Type B pancreatic cell (in vitro differentiated cells): ENCODE data around the gene CLUH. TPM values are rescaled to one million over a fixed set of nuclear protein-coding genes. Genes with fewer than 3 reads are reported as not detected.

Experiments
- DNase-seq: peaks from one replicate; pipeline ENCODE4 v3.0.0; 2021; ENCODE audit warnings: mixed read lengths; ENCODE audit not compliant: unreplicated experiment; ENCODE audit errors: extremely low spot score
- H3K27ac Mint-ChIP-seq: 2 replicates; pipeline ENCODE4 v1.8.0; 2021; ENCODE audit warnings: mild to moderate bottlenecking, mixed read lengths
- H3K27me3 Mint-ChIP-seq: 2 replicates; pipeline ENCODE4 v1.8.0; 2021; ENCODE audit warnings: mixed read lengths
- H3K36me3 Mint-ChIP-seq: 2 replicates; pipeline ENCODE4 v1.8.0; 2021; ENCODE audit warnings: mixed read lengths
- H3K4me1 Mint-ChIP-seq: one replicate; pipeline ENCODE4 v1.8.0; 2021; ENCODE audit warnings: mixed read lengths; ENCODE audit not compliant: unreplicated experiment
- H3K4me3 Mint-ChIP-seq: 2 replicates; pipeline ENCODE4 v1.8.0; 2021; ENCODE audit warnings: mild to moderate bottlenecking, mixed read lengths
- H3K9me3 Mint-ChIP-seq: 2 replicates; pipeline ENCODE4 v1.8.0; 2021; ENCODE audit warnings: mixed read lengths
- total RNA-seq: library from RNA; stranded (reverse); gene quantifications from 2 replicates; pipeline ENCODE4 v1.2.1, GENCODE V29; 2021; ENCODE audit warnings: low replicate concordance
- TF ChIP-seq, protein P1 (sequence below): fragments of 200-600 bp; sonication (generic); conservative IDR thresholded peaks from 2 replicates; pipeline ENCODE4 v1.5.0; 2021; ENCODE audit warnings: antibody characterized with exemption, mild to moderate bottlenecking

The CLUH gene
- total RNA-seq, 1 donor from 2014 or later: 77.0 TPM

DNA sequence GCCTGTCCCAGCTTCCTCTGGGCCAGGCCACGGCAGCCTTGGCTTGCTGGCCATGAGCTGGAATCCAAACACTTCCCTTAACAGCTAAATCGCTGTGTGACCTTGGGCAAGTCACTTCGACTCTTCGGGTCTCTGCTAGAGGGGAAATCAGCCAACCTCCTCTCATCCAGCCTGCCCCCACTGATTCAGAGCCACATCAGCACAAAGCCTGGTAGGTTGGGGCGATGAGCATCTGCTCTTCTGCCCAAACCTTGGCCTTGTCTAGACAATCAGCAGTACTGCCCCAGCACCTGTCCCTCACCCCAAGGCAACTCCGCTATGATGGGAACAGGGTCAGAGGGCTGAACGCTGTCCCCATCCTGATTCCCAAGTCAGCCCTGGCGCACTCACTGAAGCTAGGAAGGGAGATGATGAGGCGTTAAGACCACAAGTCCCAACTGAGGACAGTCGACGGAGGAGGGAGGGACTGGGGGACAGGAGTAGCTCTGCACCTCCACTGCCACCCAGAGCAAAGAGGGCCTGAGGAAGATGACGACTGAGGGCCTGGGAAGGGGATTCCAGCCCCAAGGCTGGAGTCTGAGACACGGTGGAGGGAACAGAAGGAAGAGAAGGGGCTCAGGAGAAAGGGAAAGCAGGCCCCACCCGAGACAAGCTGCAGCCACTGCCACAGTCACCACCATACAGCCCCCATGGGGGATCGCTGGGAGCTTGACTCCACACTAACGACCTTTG, 1.3 kb downstream of the CLUH start:
- TF ChIP-seq, protein P1, sequence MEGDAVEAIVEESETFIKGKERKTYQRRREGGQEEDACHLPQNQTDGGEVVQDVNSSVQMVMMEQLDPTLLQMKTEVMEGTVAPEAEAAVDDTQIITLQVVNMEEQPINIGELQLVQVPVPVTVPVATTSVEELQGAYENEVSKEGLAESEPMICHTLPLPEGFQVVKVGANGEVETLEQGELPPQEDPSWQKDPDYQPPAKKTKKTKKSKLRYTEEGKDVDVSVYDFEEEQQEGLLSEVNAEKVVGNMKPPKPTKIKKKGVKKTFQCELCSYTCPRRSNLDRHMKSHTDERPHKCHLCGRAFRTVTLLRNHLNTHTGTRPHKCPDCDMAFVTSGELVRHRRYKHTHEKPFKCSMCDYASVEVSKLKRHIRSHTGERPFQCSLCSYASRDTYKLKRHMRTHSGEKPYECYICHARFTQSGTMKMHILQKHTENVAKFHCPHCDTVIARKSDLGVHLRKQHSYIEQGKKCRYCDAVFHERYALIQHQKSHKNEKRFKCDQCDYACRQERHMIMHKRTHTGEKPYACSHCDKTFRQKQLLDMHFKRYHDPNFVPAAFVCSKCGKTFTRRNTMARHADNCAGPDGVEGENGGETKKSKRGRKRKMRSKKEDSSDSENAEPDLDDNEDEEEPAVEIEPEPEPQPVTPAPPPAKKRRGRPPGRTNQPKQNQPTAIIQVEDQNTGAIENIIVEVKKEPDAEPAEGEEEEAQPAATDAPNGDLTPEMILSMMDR: no peak
- Mint-ChIP-seq H3K27ac (peak overlapping the region; percentile 90), H3K9me3 (no peaks in the 10 kb centered on the region), H3K36me3 (peaks cover 4% of the 10 kb centered on the region), H3K4me3 (peak overlapping the region; percentile 91), H3K27me3 (no peaks in the 10 kb centered on the region), H3K4me1 (peaks cover 27% of the 10 kb centered on the region)
- no peak for DNase-seq

DNA sequence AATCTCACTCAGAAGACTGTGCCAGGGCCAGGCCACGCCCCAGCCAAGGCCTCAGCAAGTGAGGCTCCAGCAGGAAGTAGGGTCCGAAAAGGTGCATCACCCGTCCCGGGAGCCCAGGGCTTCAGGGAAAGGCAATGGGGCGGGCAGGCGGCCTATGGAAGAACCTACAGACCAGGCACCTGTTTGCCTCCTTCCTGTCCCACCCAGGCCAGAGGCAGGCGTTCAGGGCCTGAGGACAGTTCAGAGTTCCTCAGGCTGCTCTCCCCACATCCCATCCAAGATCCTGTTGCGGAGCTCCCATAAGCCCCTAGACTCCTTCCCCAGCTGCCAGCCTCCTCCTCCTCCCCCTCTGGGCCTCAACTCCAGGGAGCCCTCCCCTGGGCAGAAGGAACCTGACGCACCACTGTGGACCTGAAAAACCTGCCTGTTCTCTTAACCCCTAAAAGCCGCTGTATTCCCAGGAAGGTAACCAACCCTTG, 2.3 kb downstream of the CLUH start:
- TF ChIP-seq, protein P1: no peak
- Mint-ChIP-seq H3K27me3 (no peaks in the 10 kb centered on the region), H3K9me3 (no peaks in the 10 kb centered on the region), H3K36me3 (peaks cover 4% of the 10 kb centered on the region), H3K4me1 (peaks cover 28% of the 10 kb centered on the region), H3K27ac (peak overlapping the region; percentile 90), H3K4me3 (peak overlapping the region; percentile 91)
- DNase-seq: no peak

DNA sequence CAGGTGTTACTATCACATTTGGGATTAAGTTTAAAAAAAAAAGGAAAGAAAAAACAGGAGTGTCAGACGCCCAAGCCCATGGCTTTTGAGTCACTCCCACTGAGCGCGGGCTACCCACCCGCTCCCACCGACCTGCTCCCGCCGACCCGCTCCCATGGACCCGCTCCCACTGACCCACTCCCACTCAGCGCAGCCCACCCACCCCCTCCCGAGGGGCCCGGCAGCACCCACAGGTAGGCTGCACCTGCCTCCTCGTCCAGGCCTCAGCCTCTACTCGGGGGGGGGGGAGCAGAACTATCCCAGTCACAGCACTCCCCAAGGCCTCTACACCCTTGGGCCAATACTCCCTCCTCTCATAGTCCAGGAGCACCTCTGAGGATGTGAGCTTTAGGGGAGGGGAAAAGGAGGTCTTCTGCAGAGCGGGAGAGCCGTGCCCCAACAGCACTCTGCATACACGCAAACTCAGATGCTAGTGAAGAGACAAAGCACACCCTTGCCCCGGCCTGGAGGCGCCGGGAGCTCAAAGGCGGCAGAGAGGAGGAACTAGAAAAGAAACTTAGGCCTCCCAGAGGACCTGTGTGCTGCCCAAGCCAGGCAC, 2.9 kb downstream of the CLUH start:
- H3K4me3 Mint-ChIP-seq: peak overlapping the region; percentile 91
- peaks cover 28% of the 10 kb centered on the region for H3K4me1 Mint-ChIP-seq
- peak overlapping the region; percentile 90 for H3K27ac Mint-ChIP-seq
- TF ChIP-seq, protein P1: no peak
- no peaks in the 10 kb centered on the region for H3K27me3 Mint-ChIP-seq
- H3K9me3 Mint-ChIP-seq: no peaks in the 10 kb centered on the region
- peaks cover 4% of the 10 kb centered on the region for H3K36me3 Mint-ChIP-seq
- no peak for DNase-seq

DNA sequence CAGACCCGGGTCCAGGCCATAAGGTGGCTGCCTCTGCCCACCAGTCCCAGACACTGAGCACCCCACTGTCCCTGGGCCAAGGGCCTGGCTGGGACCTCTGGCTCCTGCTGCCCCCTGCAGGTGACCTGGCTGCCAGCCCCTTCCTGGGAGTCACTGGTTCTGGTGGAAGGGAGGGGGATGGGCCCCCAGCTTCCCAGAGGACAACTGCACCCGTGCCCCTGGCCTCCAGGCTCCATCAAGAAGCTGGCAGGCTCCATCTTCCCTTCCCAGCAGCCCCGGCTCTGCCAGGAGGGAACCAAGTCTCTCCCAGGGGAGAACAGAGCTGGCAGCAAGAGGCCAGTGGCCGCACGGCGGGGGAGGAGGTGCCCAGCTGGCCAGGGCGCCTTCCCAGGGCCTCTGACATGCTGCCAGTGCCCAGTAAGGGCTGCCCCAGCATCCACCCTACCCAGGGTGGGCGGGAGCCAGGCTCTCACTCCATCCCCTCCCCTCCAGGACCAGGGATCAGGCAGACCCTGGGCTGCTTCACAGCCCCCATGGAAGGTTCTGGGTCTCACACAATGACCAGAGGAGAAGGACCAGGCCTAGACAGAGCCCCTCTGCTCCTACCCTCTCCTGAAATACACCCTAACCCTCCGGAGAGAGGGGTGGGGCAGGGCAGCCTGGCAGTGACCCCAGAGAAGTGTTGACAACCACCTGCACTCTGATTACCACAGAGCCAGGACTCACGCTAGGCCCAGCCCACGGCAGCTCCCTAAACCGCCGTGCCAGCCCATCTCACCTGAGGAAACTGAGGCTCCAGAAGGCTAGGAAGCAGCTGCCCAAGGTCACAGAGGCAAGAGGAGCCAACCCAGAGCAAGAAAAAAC, 3.6 kb downstream of the CLUH start:
- Mint-ChIP-seq H3K27ac (peak overlapping the region; percentile 55), H3K27me3 (no peaks in the 10 kb centered on the region), H3K36me3 (peaks cover 4% of the 10 kb centered on the region), H3K4me1 (peaks cover 28% of the 10 kb centered on the region), H3K9me3 (no peaks in the 10 kb centered on the region), H3K4me3 (peak overlapping the region; percentile 41)
- no peak for DNase-seq
- TF ChIP-seq, protein P1: peak; percentile 57

- no peak overlapping the region for H3K4me3 Mint-ChIP-seq
- H3K36me3 Mint-ChIP-seq: peaks cover 4% of the 10 kb centered on the region
- no peaks in the 10 kb centered on the region for H3K27me3 Mint-ChIP-seq
- H3K9me3 Mint-ChIP-seq: no peaks in the 10 kb centered on the region
- TF ChIP-seq, protein P1: no peak
- H3K4me1 Mint-ChIP-seq: peaks cover 21% of the 10 kb centered on the region
- no peak for DNase-seq
- H3K27ac Mint-ChIP-seq: no peak overlapping the region
These were observed 4.6 kb downstream of the CLUH start for GRCh38 chr17:2706911-2707510.
